Gastrocnemius medialis (tissue), 4 donors: ENCODE results near the gene MYO18B. TPM values are rescaled to one million over a fixed set of nuclear protein-coding genes. Genes with fewer than 3 reads are reported as not detected.

Experiments used
- ATAC-seq, 2 donors: fragments of 150-250 bp; one replicate each; pipeline ENCODE4 v1.9.1; 2016
- DNase-seq, 2 donors: peaks; one replicate each; pipeline ENCODE4 v3.0.0-alpha.2; 2019
- H3K27ac ChIP-seq, 4 donors: fragments of 200-600 bp; sonication (generic); 1 replicate in 1 of 4; 2 replicates in 3 of 4; pipeline ENCODE4 v1.5.1; 2016 to 2018; ENCODE audit warnings: mild to moderate bottlenecking in 2 of 4, moderate library complexity in 1 of 4
- H3K27me3 ChIP-seq, 3 donors: fragments of 200-600 bp; sonication (generic) in 2 of 3; 1 replicate in 1 of 3; 2 replicates in 2 of 3; pipeline versions ENCODE4 v1.5.1 to v1.6.0; 2016 to 2019; ENCODE audit warnings: mild to moderate bottlenecking in 1 of 3, moderate library complexity in 1 of 3
- H3K36me3 ChIP-seq, 2 donors: fragments of 200-600 bp; sonication (generic) in 1 of 2; one replicate each; pipeline ENCODE4 v1.5.1; 2017 to 2018
- H3K4me1 ChIP-seq, 2 donors: fragments of 200-600 bp; sonication (generic) in 1 of 2; one replicate each; pipeline ENCODE4 v1.5.1; 2016 to 2017; ENCODE audit warnings: mild to moderate bottlenecking in 2 of 2
- H3K4me3 ChIP-seq, 4 donors: fragments of 200-600 bp; sonication (generic) in 3 of 4; 1 replicate in 1 of 4; 2 replicates in 3 of 4; pipeline ENCODE4 v1.5.1; 2016 to 2019; ENCODE audit warnings: mild to moderate bottlenecking in 2 of 4
- H3K9me3 ChIP-seq, 3 donors: fragments of 200-600 bp; sonication (generic) in 2 of 3; 1 replicate in 1 of 3; 2 replicates in 2 of 3; pipeline ENCODE4 v1.5.1; 2016 to 2019
- CTCF ChIP-seq, 5 experiments: fragments of 450-650 bp in 3 of 5; fragments of 200-600 bp in 2 of 5; sonication (generic) in 2 of 5; IDR thresholded peaks in 4 of 5; conservative IDR thresholded peaks in 1 of 5; 1 replicate in 4 of 5; 2 replicates in 1 of 5; pipeline ENCODE4 v1.5.1; 2016 to 2019; ENCODE audit warnings: antibody characterized with exemption in 5 of 5, mild to moderate bottlenecking in 3 of 5, moderate library complexity in 3 of 5
- POLR2A ChIP-seq, 2 donors: fragments of 450-650 bp; IDR thresholded peaks; one replicate each; pipeline ENCODE4 v1.6.1; 2017; ENCODE audit warnings: antibody characterized with exemption in 2 of 2, mild to moderate bottlenecking in 2 of 2, moderate library complexity in 2 of 2
- in situ Hi-C, 4 donors: fragments of 200-750 bp; cut with MboI; loops; one replicate each; pipeline versions ENCODE4 v1.15.0 to v1.8.0; 2017; ENCODE audit warnings: low sequenced_read_pairs in 4 of 4
- intact Hi-C: fragments of 100-400 bp; cut with DNase I; formaldehyde crosslinking; loops from one replicate; pipeline ENCODE4 v1.15.1; 2023; ENCODE audit warnings: low total_unique reads
- total RNA-seq, 4 donors: library from RNA; depleted of rRNA; stranded (reverse); fragments of >200 nt; gene quantifications; one replicate each; pipeline versions ENCODE4 v1.1.0 to v1.2.3, GENCODE V29; 2016

The MYO18B gene
- total RNA-seq, 4 donors from 2014 or later = 273 to 408 (median 362) TPM

DNA sequence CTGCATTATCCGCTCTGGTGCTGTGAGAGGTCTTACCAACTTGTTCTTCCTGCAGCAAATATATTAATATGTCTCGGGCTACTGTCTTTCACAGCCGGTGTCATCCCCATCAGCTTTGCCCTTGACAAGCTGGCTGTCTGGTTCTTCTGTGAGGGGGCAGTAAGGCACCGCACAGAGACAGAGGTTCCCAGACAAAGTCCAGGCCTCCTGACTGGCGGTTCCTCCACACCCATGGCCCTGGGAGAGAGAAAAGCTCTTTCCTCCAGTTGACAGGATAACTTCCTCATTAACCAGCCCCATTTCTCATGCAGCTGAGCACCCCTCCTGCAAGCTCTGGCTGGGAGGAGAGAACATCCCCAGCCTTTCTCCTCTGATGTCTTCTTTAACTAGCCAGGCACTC lies 214.8 kb downstream of the MYO18B start:
- ATAC-seq (no peak), DNase-seq (no peak)
- peaks cover 0 to 96% of the 10 kb centered on the region in 2 donors for H3K36me3 ChIP-seq
- no peaks in the 10 kb centered on the region for H3K9me3 ChIP-seq
- no peaks in the 10 kb centered on the region for H3K4me1 ChIP-seq
- intact Hi-C loops = no loop called here
- H3K27ac ChIP-seq = no peak overlapping the region
- TF ChIP-seq CTCF (IDR thresholded peaks at IDR 0.05 in 4 of 5, conservative IDR thresholded peaks at IDR 0.05 in 1 of 5) (no peak), POLR2A (IDR thresholded peaks at IDR 0.05) (no peak)
- in situ Hi-C loops = no loop called here
- H3K4me3 ChIP-seq = no peak overlapping the region
- H3K27me3 ChIP-seq = no peaks in the 10 kb centered on the region

DNA sequence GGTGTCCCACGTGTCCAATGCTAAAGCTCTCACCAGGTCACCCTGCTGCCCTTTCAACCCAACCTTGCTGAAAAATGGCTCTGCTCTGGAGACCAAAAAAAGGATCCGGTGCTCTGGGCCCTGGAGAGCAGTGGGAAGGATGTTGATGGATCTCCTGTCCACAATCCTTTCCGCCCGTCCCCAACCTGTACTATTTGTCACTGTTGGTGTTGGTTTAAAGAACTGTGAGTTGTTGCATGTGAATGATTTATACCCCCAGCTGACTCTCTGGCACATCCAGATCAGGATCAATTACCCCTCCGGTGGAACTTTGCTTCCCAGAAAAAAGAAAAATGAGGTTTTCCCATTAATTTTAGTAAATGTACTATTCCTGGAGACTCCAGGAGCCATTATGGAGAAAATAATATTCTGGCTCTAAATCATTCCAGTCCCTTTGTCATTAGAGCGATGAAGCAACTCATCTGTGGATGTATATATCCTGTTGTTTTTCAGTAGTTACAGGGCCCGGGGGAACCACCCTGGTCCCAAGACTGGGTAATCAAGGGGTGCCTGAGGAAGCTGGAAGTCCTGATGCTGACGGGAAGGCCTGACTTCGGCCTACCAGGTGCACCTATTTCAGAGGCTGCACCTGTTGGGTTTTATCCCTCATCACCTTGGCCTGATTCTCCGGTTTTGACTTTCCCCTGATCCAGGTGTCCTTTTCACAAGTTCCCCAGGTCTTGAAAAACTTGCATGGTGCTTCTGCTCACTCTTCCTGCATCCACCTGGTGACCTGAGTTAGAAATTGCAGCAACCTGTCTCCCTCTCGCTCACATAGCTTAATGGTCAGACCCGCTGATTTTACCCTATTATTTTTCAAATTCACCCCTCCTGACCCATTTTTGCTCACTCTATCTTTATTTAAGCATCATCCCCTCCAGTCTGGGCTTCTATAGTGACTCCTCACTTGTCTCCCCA lies 218.1 kb downstream of the MYO18B start:
- Histone ChIP-seq H3K4me1 (no peaks in the 10 kb centered on the region), H3K36me3 (peaks cover 0 to 91% of the 10 kb centered on the region in 2 donors), H3K27ac (no peak overlapping the region), H3K9me3 (no peaks in the 10 kb centered on the region), H3K27me3 (no peaks in the 10 kb centered on the region), H3K4me3 (no peak overlapping the region)
- in situ Hi-C loops = no loop called here
- DNase-seq (no peak), ATAC-seq (no peak)
- intact Hi-C loops = no loop called here
- no peak for TF ChIP-seq POLR2A (IDR thresholded peaks at IDR 0.05)
- TF ChIP-seq CTCF (IDR thresholded peaks at IDR 0.05 in 4 of 5, conservative IDR thresholded peaks at IDR 0.05 in 1 of 5) = no peak

GRCh38 chr22:25961699-25962098 lies 219.7 kb downstream of the MYO18B start:
- H3K27me3 ChIP-seq = no peaks in the 10 kb centered on the region

GRCh38 chr22:25962711-25963110 lies 220.7 kb downstream of the MYO18B start:
- Histone ChIP-seq H3K4me3 (no peak overlapping the region), H3K4me1 (no peaks in the 10 kb centered on the region), H3K9me3 (no peaks in the 10 kb centered on the region), H3K27me3 (no peaks in the 10 kb centered on the region), H3K27ac (no peak overlapping the region), H3K36me3 (peaks cover 0 to 75% of the 10 kb centered on the region in 2 donors)
- DNase-seq = no peak
- no peak for ATAC-seq
- intact Hi-C loops = no loop called here
- in situ Hi-C loops = no loop called here
- TF ChIP-seq CTCF (IDR thresholded peaks at IDR 0.05 in 4 of 5, conservative IDR thresholded peaks at IDR 0.05 in 1 of 5) = no peak
- TF ChIP-seq POLR2A (IDR thresholded peaks at IDR 0.05) = no peak

More at GRCh38 chr22:25961699-25962098, 219.7 kb downstream of the MYO18B start:
- no peak for ATAC-seq
- Histone ChIP-seq H3K36me3 (peaks cover 0 to 85% of the 10 kb centered on the region in 2 donors), H3K9me3 (no peaks in the 10 kb centered on the region), H3K4me3 (no peak overlapping the region), H3K27ac (no peak overlapping the region), H3K4me1 (no peaks in the 10 kb centered on the region)
- DNase-seq = no peak
- TF ChIP-seq CTCF (IDR thresholded peaks at IDR 0.05 in 4 of 5, conservative IDR thresholded peaks at IDR 0.05 in 1 of 5) = no peak
- TF ChIP-seq POLR2A (IDR thresholded peaks at IDR 0.05) = no peak
- in situ Hi-C loops (no loop called here), intact Hi-C loops (no loop called here)
